HEK293T (cell line): ENCODE data around the gene TCF23.

Source experiments
- BHLHE40 ChIP-seq: fragments of 450-650 bp; IDR thresholded peaks from 2 replicates; pipeline ENCODE4 v1.6.1; 2016; ENCODE audit warnings: mild to moderate bottlenecking, moderate library complexity, borderline replicate concordance
- FOXK2 ChIP-seq: fragments of 450-650 bp; IDR thresholded peaks from 2 replicates; pipeline ENCODE4 v1.6.1; 2016; ENCODE audit warnings: mild to moderate bottlenecking
- HDGF ChIP-seq: fragments of 450-650 bp; IDR thresholded peaks from 2 replicates; pipeline ENCODE4 v1.6.1; 2017; ENCODE audit warnings: antibody characterized with exemption, borderline replicate concordance
- ZNF384 ChIP-seq: fragments of 450-650 bp; IDR thresholded peaks from 2 replicates; pipeline ENCODE4 v1.6.1; 2016

DNA sequence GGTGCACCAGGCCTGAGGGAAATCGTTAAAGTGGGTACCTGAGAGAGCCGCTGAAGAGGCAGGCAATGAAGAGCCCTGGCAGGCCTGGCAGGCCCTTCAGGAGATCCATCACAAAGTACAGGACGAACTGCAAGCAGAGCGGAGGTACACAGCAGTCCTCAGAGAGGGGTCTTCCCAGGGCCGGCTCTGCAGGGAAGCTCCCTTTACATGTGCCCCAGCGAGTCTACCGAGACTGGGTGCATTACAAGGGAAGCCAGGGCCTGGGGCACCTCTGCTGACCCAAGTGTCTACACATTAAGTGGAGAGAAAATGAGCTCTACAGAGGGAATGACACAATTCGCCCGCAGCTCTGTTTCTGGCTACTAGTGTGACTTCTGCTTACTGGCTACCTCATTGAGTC lies 54.9 kb downstream of the TCF23 start:
- no peak for TF ChIP-seq BHLHE40
- TF ChIP-seq FOXK2, result no peak
- TF ChIP-seq ZNF384, result no peak
- TF ChIP-seq HDGF, result no peak
